Ureter (tissue), 1 donor: Measurements from ENCODE around the gene TEX261. TPM values are rescaled to one million over a fixed set of nuclear protein-coding genes. Genes with fewer than 3 reads are reported as not detected.

Experiments
- DNase-seq: peaks from one replicate; pipeline ENCODE4 v3.0.0-alpha.2; 2020; ENCODE audit warnings: low spot score
- total RNA-seq: library from RNA; stranded (reverse); gene quantifications from one replicate; pipeline ENCODE4 v1.2.4, GENCODE V29; 2023
- donor health status: DM: yes; HTN: yes; CAD: no.

Gene TEX261
- total RNA-seq, 1 donor from 2014 or later, result 74.5 TPM

- DNase-seq, result peak; percentile 35
These were observed 57.5 kb downstream of the TEX261 start for GRCh38 chr2:70936979-70937811.

GRCh38 chr2:70936165-70936978 lies 58.3 kb downstream of the TEX261 start:
- DNase-seq, result no peak

Other genes with a start within 250 kb of the TEX261 start
- gene ADD2, start 226.7 kb downstream of the TEX261 start, total RNA-seq, result 2.1 TPM
- gene FIGLA, start 204.2 kb downstream of the TEX261 start, total RNA-seq, result not detected
- 1.2 TPM for gene CLEC4F, start 174.3 kb downstream of the TEX261 start, total RNA-seq
- 1.3 TPM for gene CD207, start 159.1 kb downstream of the TEX261 start, total RNA-seq
- gene VAX2, start 94.3 kb downstream of the TEX261 start, total RNA-seq, result 0.44 TPM
- 2.4 TPM for gene ATP6V1B1, start 59.0 kb downstream of the TEX261 start, total RNA-seq
- 1.8 TPM for gene ANKRD53, start 16.2 kb downstream of the TEX261 start, total RNA-seq
- gene NAGK, start 73.8 kb upstream of the TEX261 start, total RNA-seq, result 166 TPM
- 26.3 TPM for gene MCEE, start 135.4 kb upstream of the TEX261 start, total RNA-seq
- 54.0 TPM for gene MPHOSPH10, start 135.8 kb upstream of the TEX261 start, total RNA-seq
- gene PAIP2B, start 232.2 kb upstream of the TEX261 start, total RNA-seq, result 11.6 TPM